Adrenal gland (tissue), 12 donors: ENCODE data around the gene SLC2A13. TPM values are rescaled to one million over a fixed set of nuclear protein-coding genes. Genes with fewer than 3 reads are reported as not detected.

Source experiments
- DNase-seq, 7 donors: peaks; one replicate each; pipeline ENCODE4 v3.0.0-alpha.2; 2019 to 2020
- H3K27ac ChIP-seq, 5 donors: fragments of 200-600 bp; sonication (generic) in 4 of 5; 1 replicate in 3 of 5; 2 replicates in 2 of 5; pipeline versions ENCODE4 v1.5.1 to v1.8.0; 2016 to 2020; ENCODE audit warnings: mild to moderate bottlenecking in 1 of 5
- H3K27me3 ChIP-seq: fragments of 200-600 bp; 2 replicates; pipeline ENCODE4 v1.8.0; 2021
- H3K36me3 ChIP-seq, 2 donors: fragments of 200-600 bp; replicated peaks in 1 of 2; 1 replicate in 1 of 2; 2 replicates in 1 of 2; pipeline versions ENCODE4 v1.5.1 to v1.8.0; 2018 to 2022
- H3K4me1 ChIP-seq, 2 donors: fragments of 200-600 bp; replicated peaks in 1 of 2; 1 replicate in 1 of 2; 2 replicates in 1 of 2; pipeline versions ENCODE4 v1.5.1 to v1.8.0; 2018 to 2021
- H3K4me3 ChIP-seq, 4 donors: fragments of 200-600 bp; sonication (generic) in 3 of 4; one replicate each; pipeline ENCODE4 v1.5.1; 2016 to 2018
- H3K9me3 ChIP-seq, 3 donors: fragments of 200-600 bp; sonication (generic) in 1 of 3; replicated peaks in 1 of 3; 1 replicate in 2 of 3; 2 replicates in 1 of 3; pipeline versions ENCODE4 v1.5.1 to v1.8.0; 2016 to 2021
- POLR2A ChIP-seq, 2 donors: fragments of 450-650 bp; IDR thresholded peaks; one replicate each; pipeline ENCODE4 v1.6.1; 2017; ENCODE audit warnings: antibody characterized with exemption in 2 of 2, mild to moderate bottlenecking in 2 of 2, moderate library complexity in 1 of 2
- WGBS, 4 donors: extraction: QIAGEN DNeasy Blood & Tissue Kit in 2 of 4; methylation state at CpG; one replicate each; pipeline versions ENCODE4 v1.1.5 to v1.1.7; 2013 to 2017; 5-methylcytosine and 5-hydroxymethylcytosine counted together
- intact Hi-C, 2 donors: fragments of 100-400 bp; cut with DNase I; formaldehyde crosslinking; loops; one replicate each; pipeline versions ENCODE4 v1.14.1 to v1.15.0; 2022 to 2023
- polyA plus RNA-seq, 3 donors: library from polyadenylated mRNA; stranded (reverse); fragments of 200-250 nt in 2 of 3; fragments of 350-450 nt in 1 of 3; fragmentation: Illumina TruSeq in 1 of 3; extraction: RNeasy Lipid Tissue Mini Kit (QIAGEN cat#74804) in 1 of 3; gene quantifications; one replicate each; pipeline ENCODE4 v1.2.3, GENCODE V29; 2013 to 2014
- total RNA-seq, 9 donors: library from RNA; depleted of rRNA in 4 of 9; stranded (reverse); fragments of >200 nt in 4 of 9; fragments of 120-200 nt in 1 of 9; fragmentation: NEBNext Ultra II Directional in 1 of 9; extraction: Animal tissue kit (Norgen Biotek cat#: 25700) in 1 of 9; gene quantifications; one replicate each; pipeline versions ENCODE4 v1.1.0 to v1.2.4, GENCODE V29; 2013 to 2023
- TF ChIP-seq, protein P1 (sequence below), 6 experiments: fragments of 450-650 bp in 4 of 6; fragments of 200-600 bp in 2 of 6; sonication (generic) in 1 of 6; IDR thresholded peaks; 1 replicate in 5 of 6; 2 replicates in 1 of 6; pipeline versions ENCODE4 v1.5.1 to v1.8.0; 2016 to 2021; ENCODE audit warnings: antibody characterized with exemption in 6 of 6, mild to moderate bottlenecking in 2 of 6, moderate library complexity in 1 of 6
- donor health status: healthy with polysubstance abuse.
- donor health status: Bipolar disorder and iron deficiency.
- donor health status: DM: yes; HTN: yes; CAD: no.
- donor health status: DM: no; HTN: no; CAD: no.
- donor health status: DM: no; HTN: no; CAD: no.
- donor health status: DM: yes; HTN: yes; CAD: no.

Gene SLC2A13
- total and polyA plus RNA-seq, 12 donors: 3.5 to 49.1 (median 27.0) TPM

DNA sequence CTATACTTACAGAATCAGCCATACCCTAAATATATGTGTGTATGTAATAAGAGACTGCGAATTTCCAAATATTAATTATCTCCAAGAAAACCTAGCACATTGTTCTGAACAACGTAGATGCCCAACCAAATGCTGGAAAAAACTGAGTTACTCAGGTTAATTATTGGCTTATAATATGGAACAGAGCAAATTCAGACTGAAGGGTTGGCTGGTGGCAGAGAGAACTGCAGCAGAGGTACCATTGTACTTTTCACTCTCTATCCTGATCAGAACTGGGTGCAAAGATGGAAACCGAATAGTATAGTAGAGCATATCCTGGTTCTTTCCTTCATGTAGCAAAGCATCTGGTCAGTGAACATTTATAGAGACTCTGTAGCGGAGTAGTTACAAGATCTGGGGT, 185.7 kb downstream of the SLC2A13 start:
- WGBS, 4 donors: 89 to 96% (median 90%) methylated on average over 4 of the region's 4 CpGs
- intact Hi-C loops: no loop called here
- TF ChIP-seq, protein P1, sequence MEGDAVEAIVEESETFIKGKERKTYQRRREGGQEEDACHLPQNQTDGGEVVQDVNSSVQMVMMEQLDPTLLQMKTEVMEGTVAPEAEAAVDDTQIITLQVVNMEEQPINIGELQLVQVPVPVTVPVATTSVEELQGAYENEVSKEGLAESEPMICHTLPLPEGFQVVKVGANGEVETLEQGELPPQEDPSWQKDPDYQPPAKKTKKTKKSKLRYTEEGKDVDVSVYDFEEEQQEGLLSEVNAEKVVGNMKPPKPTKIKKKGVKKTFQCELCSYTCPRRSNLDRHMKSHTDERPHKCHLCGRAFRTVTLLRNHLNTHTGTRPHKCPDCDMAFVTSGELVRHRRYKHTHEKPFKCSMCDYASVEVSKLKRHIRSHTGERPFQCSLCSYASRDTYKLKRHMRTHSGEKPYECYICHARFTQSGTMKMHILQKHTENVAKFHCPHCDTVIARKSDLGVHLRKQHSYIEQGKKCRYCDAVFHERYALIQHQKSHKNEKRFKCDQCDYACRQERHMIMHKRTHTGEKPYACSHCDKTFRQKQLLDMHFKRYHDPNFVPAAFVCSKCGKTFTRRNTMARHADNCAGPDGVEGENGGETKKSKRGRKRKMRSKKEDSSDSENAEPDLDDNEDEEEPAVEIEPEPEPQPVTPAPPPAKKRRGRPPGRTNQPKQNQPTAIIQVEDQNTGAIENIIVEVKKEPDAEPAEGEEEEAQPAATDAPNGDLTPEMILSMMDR (IDR thresholded peaks at IDR 0.05): no peak

DNA sequence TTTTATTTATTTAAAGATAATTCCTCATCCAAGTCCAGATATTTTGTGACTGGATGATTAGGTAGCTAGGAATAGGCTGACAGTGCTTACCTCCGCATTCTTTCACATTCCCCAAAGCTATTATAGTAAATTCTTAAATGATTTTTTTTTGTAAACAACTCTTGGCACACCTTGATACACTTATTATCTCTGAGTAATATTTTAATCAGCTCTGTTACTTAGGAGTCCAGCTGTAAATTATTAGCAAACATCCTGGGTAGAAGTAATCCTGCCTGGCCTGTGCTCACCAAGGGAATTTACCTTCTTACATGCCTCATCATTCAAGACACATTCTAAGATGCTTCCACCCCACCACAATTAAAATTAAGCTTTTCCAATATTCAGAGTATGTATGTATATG, 186.1 kb downstream of the SLC2A13 start:
- Histone ChIP-seq H3K9me3 (no peaks in the 10 kb centered on the region), H3K27me3 (no peaks in the 10 kb centered on the region), H3K4me3 (no peak overlapping the region), H3K27ac (no peak overlapping the region), H3K36me3 (no peaks in the 10 kb centered on the region), H3K4me1 (no peaks in the 10 kb centered on the region)
- intact Hi-C loops: no loop called here
- no peak for TF ChIP-seq POLR2A (IDR thresholded peaks at IDR 0.05)
- TF ChIP-seq, protein P1 (IDR thresholded peaks at IDR 0.05): no peak
- no peak for DNase-seq
- WGBS, 4 donors: 94 to 95% (median 94%) methylated on average over 1 of the region's 1 CpG

More for the DNA sequence above, 185.7 kb downstream of the SLC2A13 start:
- Histone ChIP-seq H3K36me3 (no peaks in the 10 kb centered on the region), H3K4me3 (no peak overlapping the region), H3K4me1 (no peaks in the 10 kb centered on the region), H3K9me3 (no peaks in the 10 kb centered on the region), H3K27me3 (no peaks in the 10 kb centered on the region), H3K27ac (no peak overlapping the region)
- no peak for DNase-seq

DNA sequence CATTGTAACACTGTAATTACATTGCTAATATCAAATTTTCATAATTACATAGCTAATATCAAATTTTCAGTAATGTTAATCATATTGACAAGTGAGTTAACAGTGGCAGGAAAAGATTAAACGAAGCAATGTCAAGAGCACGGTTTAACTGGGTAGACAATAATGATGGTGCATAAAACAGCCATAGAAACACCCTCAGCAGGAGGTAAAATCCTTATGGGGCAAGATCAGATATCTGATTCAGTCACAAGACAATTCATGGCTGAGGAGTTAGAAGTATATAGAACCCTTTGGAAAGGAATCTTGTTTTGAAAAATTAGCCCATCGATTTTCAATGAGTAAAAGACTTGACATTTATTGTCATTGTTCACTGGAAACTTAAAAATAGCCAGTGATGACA, 190.6 kb downstream of the SLC2A13 start:
- Histone ChIP-seq H3K4me3 (no peak overlapping the region), H3K27ac (no peak overlapping the region), H3K9me3 (no peaks in the 10 kb centered on the region), H3K4me1 (no peaks in the 10 kb centered on the region), H3K27me3 (no peaks in the 10 kb centered on the region), H3K36me3 (no peaks in the 10 kb centered on the region)
- intact Hi-C loops: no loop called here
- 69 to 76% (median 75%) methylated on average over 3 of the region's 3 CpGs for WGBS, 4 donors
- no peak for DNase-seq
- TF ChIP-seq, protein P1 (IDR thresholded peaks at IDR 0.05): no peak
- no peak for TF ChIP-seq POLR2A (IDR thresholded peaks at IDR 0.05)

DNA sequence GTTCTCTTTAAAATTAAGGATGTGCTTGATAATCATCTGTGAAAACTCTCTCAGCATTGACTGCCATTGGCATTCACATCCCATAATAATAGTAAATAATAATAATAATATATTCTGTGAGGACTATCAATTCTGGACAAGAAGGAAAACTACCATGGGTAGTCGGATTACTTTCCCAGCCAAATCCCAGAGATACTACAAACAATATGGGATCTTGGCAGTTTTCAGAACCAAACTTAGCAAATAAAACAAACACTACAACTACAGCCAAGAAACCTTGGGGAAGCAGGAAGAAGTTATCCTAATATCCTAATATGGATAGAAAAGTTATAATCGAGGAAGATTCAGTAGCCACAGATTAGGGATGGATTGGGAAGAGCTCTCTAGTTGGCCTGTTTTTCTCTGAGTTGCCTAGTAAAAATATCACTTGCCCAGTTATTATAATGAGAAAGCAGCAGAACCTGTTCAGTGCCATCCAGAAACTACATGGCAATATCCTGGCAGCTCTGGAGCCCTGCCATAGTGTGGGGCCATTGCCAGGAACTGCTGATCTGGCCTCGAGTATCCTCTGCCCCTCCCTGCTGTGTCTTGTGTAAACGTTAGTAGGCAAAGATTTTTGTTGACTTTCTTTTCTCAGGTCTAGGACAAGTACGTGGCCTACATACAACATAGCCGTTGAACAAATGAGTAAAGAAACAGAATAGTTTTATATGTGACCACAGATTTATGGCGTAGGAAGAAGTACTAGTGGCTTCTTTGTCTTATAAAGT, 193.5 kb downstream of the SLC2A13 start:
- Histone ChIP-seq H3K9me3 (no peaks in the 10 kb centered on the region), H3K27me3 (no peaks in the 10 kb centered on the region), H3K36me3 (no peaks in the 10 kb centered on the region), H3K4me1 (no peaks in the 10 kb centered on the region), H3K27ac (no peak overlapping the region), H3K4me3 (no peak overlapping the region)
- WGBS, 4 donors: 47 to 75% (median 66%) methylated on average over 7 of the region's 7 CpGs
- DNase-seq: peak; percentile 52 to 82 (median 74)
- intact Hi-C loops: no loop called here
- no peak for TF ChIP-seq POLR2A (IDR thresholded peaks at IDR 0.05)
- TF ChIP-seq, protein P1 (IDR thresholded peaks at IDR 0.05): no peak
